ENCODE results near the gene USF3. TPM values are rescaled to one million over a fixed set of nuclear protein-coding genes. Genes with fewer than 3 reads are reported as not detected.

The USF3 gene
- total RNA-seq, 1 experiment from 2014 or later: 13.5 TPM

DNA sequence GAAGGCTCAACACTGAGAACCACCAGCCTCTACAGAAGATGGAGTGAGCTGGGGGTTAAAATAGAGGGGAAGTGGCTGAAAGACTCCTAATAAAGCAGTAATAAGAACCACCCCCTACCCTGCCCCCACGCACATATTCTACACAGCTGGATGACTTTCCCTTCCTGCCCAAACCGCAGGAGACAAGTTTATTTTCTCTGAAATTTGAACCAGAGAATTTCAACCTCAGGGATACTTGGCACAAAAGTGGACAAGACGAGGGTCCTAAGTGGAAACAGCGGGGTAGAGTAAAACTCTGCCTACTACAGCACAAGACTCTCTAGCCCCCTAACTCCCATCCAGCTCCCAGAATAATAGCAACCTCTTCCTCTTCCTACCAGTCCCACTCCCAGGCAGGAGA, 28.4 kb downstream of the USF3 start:
- no peak overlapping the region for H3K9ac ChIP-seq (ENCODE audit: low read length)
- H3K36me3 ChIP-seq (ENCODE audit: control insufficient read depth in 1 of 2, insufficient read depth in 2 of 2, low read length in 2 of 2): no peaks in the 10 kb centered on the region
- BruUV-seq (replicated peaks): no TSS peak
- H3K9me3 ChIP-seq (ENCODE audit: control insufficient read depth in 1 of 2, insufficient read depth in 1 of 2, low read depth in 1 of 2, low read length in 2 of 2): no peaks in the 10 kb centered on the region
- intact Hi-C loops (cut with micrococcal nuclease): no loop called here
- ChIA-PET RAD21 (ENCODE audit: low non-redundant PET in 1 of 2, low total read pairs in 2 of 2, uncharacterized antibody in 2 of 2, unreplicated experiment in 2 of 2) (no interaction called here), CTCF (no interaction called here), POLR2A (no interaction called here)
- H3K9me2 ChIP-seq (ENCODE audit: insufficient read depth): no peaks in the 10 kb centered on the region
- no peak overlapping the region for H3K27ac ChIP-seq (ENCODE audit: low read depth, low read length)
- no peaks in the 10 kb centered on the region for H3K27me3 ChIP-seq (ENCODE audit: insufficient read depth, low read length)
- TF ChIP-seq ZNF274 (IDR thresholded peaks at IDR 0.05; ENCODE audit: low read depth, low read length) (no peak), ZFX (IDR thresholded peaks at IDR 0.05) (no peak), YY1 (IDR thresholded peaks at IDR 0.05; ENCODE audit: extremely low read depth, insufficient replicate concordance, low read depth, low read length) (no peak), SP1 (IDR thresholded peaks at IDR 0.05; ENCODE audit: low read depth) (no peak), SRF (IDR thresholded peaks at IDR 0.05; ENCODE audit: low read depth) (no peak), JUND (IDR thresholded peaks at IDR 0.05) (no peak), CBX3 (IDR thresholded peaks at IDR 0.05; ENCODE audit: low read depth) (no peak)
- TF ChIP-seq, protein P1, sequence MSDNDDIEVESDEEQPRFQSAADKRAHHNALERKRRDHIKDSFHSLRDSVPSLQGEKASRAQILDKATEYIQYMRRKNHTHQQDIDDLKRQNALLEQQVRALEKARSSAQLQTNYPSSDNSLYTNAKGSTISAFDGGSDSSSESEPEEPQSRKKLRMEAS (IDR thresholded peaks at IDR 0.05): no peak
- TF ChIP-seq, protein P2, sequence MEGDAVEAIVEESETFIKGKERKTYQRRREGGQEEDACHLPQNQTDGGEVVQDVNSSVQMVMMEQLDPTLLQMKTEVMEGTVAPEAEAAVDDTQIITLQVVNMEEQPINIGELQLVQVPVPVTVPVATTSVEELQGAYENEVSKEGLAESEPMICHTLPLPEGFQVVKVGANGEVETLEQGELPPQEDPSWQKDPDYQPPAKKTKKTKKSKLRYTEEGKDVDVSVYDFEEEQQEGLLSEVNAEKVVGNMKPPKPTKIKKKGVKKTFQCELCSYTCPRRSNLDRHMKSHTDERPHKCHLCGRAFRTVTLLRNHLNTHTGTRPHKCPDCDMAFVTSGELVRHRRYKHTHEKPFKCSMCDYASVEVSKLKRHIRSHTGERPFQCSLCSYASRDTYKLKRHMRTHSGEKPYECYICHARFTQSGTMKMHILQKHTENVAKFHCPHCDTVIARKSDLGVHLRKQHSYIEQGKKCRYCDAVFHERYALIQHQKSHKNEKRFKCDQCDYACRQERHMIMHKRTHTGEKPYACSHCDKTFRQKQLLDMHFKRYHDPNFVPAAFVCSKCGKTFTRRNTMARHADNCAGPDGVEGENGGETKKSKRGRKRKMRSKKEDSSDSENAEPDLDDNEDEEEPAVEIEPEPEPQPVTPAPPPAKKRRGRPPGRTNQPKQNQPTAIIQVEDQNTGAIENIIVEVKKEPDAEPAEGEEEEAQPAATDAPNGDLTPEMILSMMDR (IDR thresholded peaks at IDR 0.05 in 2 of 3, conservative IDR thresholded peaks at IDR 0.05 in 1 of 3; ENCODE audit: borderline replicate concordance in 1 of 3, insufficient read depth in 1 of 3, low read depth in 2 of 3, low read length in 2 of 3): no peak
- TF ChIP-seq, protein P3, sequence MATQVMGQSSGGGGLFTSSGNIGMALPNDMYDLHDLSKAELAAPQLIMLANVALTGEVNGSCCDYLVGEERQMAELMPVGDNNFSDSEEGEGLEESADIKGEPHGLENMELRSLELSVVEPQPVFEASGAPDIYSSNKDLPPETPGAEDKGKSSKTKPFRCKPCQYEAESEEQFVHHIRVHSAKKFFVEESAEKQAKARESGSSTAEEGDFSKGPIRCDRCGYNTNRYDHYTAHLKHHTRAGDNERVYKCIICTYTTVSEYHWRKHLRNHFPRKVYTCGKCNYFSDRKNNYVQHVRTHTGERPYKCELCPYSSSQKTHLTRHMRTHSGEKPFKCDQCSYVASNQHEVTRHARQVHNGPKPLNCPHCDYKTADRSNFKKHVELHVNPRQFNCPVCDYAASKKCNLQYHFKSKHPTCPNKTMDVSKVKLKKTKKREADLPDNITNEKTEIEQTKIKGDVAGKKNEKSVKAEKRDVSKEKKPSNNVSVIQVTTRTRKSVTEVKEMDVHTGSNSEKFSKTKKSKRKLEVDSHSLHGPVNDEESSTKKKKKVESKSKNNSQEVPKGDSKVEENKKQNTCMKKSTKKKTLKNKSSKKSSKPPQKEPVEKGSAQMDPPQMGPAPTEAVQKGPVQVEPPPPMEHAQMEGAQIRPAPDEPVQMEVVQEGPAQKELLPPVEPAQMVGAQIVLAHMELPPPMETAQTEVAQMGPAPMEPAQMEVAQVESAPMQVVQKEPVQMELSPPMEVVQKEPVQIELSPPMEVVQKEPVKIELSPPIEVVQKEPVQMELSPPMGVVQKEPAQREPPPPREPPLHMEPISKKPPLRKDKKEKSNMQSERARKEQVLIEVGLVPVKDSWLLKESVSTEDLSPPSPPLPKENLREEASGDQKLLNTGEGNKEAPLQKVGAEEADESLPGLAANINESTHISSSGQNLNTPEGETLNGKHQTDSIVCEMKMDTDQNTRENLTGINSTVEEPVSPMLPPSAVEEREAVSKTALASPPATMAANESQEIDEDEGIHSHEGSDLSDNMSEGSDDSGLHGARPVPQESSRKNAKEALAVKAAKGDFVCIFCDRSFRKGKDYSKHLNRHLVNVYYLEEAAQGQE (IDR thresholded peaks at IDR 0.05; ENCODE audit: low read depth): no peak
- H2AFZ ChIP-seq (ENCODE audit: low read depth, low read length, poor library complexity, severe bottlenecking): no peak overlapping the region
- no peaks in the 10 kb centered on the region for H3K4me1 ChIP-seq (ENCODE audit: control insufficient read depth in 1 of 2, insufficient read depth in 2 of 2, low read length in 2 of 2)
- ATAC-seq (no peak), DNase-seq (ENCODE audit: low read depth, low spot score) (no peak)
- H3K79me2 ChIP-seq (ENCODE audit: insufficient read depth, low read length): no peaks in the 10 kb centered on the region
- H3K4me2 ChIP-seq (ENCODE audit: low read length): no peak overlapping the region
- no peaks in the 10 kb centered on the region for H4K20me1 ChIP-seq (ENCODE audit: insufficient read depth)
- no peak overlapping the region for H3K4me3 ChIP-seq (replicated peaks in 1 of 2; ENCODE audit: low read depth in 1 of 2, low read length in 2 of 2)
